Fibroblast of villous mesenchyme (primary cell): ENCODE data around the gene GATM. TPM values are rescaled to one million over a fixed set of nuclear protein-coding genes. Genes with fewer than 3 reads are reported as not detected.
A peak's percentile ranks its signal among the peaks of the same experiment; 100 is the strongest.

Experiments used
- DNase-seq: peaks from one replicate; pipeline ENCODE4 v3.0.0-alpha.2; 2010; ENCODE audit warnings: low read depth
- H3K4me3 ChIP-seq: 2 replicates; pipeline ENCODE4 v1.5.1; 2011; ENCODE audit warnings: low read depth, mild to moderate bottlenecking, low read length
- CTCF ChIP-seq: IDR thresholded peaks from 2 replicates; pipeline ENCODE4 v1.5.1; 2012; ENCODE audit warnings: low read depth, mild to moderate bottlenecking, low read length; ENCODE audit not compliant: insufficient read depth
- total RNA-seq: library from RNA; depleted of rRNA; stranded (reverse); fragments of >200 nt; gene quantifications from 2 replicates; pipeline ENCODE4 v1.2.3, GENCODE V29; 2012

Gene GATM
- total RNA-seq, 1 donor = under 0.01 TPM

- DNase-seq = no peak
- TF ChIP-seq CTCF = no peak
- H3K4me3 ChIP-seq = no peak overlapping the region
Measured at GRCh38 chr15:45397116-45397665, 18.8 kb upstream of the GATM start.

- TF ChIP-seq CTCF = no peak
- no peak for DNase-seq
- no peak overlapping the region for H3K4me3 ChIP-seq
Measured at GRCh38 chr15:45395943-45396342, 17.6 kb upstream of the GATM start.

- no peak for DNase-seq
- no peak overlapping the region for H3K4me3 ChIP-seq
- TF ChIP-seq CTCF = no peak
Measured at GRCh38 chr15:45394681-45395080, 16.3 kb upstream of the GATM start.

GRCh38 chr15:45393851-45394250 is 15.5 kb upstream of the GATM start:
- H3K4me3 ChIP-seq = no peak overlapping the region
- peak; percentile 34 for TF ChIP-seq CTCF
- no peak for DNase-seq

- no peak for DNase-seq
- no peak for TF ChIP-seq CTCF
- no peak overlapping the region for H3K4me3 ChIP-seq
Measured at GRCh38 chr15:45392584-45392855, 14.2 kb upstream of the GATM start.

- H3K4me3 ChIP-seq = no peak overlapping the region
- no peak for DNase-seq
- no peak for TF ChIP-seq CTCF
Measured at GRCh38 chr15:45391746-45392583, 13.6 kb upstream of the GATM start.

GRCh38 chr15:45389351-45389750 is 11.0 kb upstream of the GATM start:
- H3K4me3 ChIP-seq = no peak overlapping the region
- TF ChIP-seq CTCF = no peak
- no peak for DNase-seq
